SK-N-SH treated with all-trans-retinoic acid at 6 μM for 48 hours (cell line): ENCODE data around the gene CD6.

Experiments used
- OSR1 ChIP-seq: fragments of 250-450 bp; sonication (Bioruptor Pico); IDR thresholded peaks from 2 replicates; pipeline ENCODE4 v1.8.0; 2022; ENCODE audit warnings: moderate library complexity, mild to moderate bottlenecking, inconsistent platforms
- TOX ChIP-seq: fragments of 250-450 bp; sonication (Bioruptor Pico); IDR thresholded peaks from 2 replicates; pipeline ENCODE4 v1.8.0; 2021; ENCODE audit warnings: mild to moderate bottlenecking, moderate library complexity, borderline replicate concordance
- ZFP3 ChIP-seq: fragments of 250-450 bp; sonication (Bioruptor Pico); IDR thresholded peaks from 2 replicates; pipeline ENCODE4 v1.5.0; 2020; ENCODE audit warnings: mild to moderate bottlenecking, moderate library complexity
- ZFP30 ChIP-seq: fragments of 450-650 bp; formaldehyde crosslinking; IDR thresholded peaks from 2 replicates; pipeline ENCODE4 v1.5.0; 2022; ENCODE audit warnings: mild to moderate bottlenecking, moderate library complexity
- ZNF8 ChIP-seq: fragments of 450-650 bp; formaldehyde crosslinking; IDR thresholded peaks from 2 replicates; pipeline ENCODE4 v1.5.0; 2020; ENCODE audit warnings: mild to moderate bottlenecking, moderate library complexity
- TF ChIP-seq, protein P1 (sequence below): fragments of 250-450 bp; sonication (Bioruptor Pico); IDR thresholded peaks from 2 replicates; pipeline ENCODE4 v1.5.0; 2020; ENCODE audit warnings: mild to moderate bottlenecking, moderate library complexity
- TF ChIP-seq, protein P2 (sequence below): fragments of 250-450 bp; sonication (Bioruptor Pico); IDR thresholded peaks from 2 replicates; pipeline ENCODE4 v1.5.1; 2020; ENCODE audit warnings: low read depth, mild to moderate bottlenecking, moderate library complexity

DNA sequence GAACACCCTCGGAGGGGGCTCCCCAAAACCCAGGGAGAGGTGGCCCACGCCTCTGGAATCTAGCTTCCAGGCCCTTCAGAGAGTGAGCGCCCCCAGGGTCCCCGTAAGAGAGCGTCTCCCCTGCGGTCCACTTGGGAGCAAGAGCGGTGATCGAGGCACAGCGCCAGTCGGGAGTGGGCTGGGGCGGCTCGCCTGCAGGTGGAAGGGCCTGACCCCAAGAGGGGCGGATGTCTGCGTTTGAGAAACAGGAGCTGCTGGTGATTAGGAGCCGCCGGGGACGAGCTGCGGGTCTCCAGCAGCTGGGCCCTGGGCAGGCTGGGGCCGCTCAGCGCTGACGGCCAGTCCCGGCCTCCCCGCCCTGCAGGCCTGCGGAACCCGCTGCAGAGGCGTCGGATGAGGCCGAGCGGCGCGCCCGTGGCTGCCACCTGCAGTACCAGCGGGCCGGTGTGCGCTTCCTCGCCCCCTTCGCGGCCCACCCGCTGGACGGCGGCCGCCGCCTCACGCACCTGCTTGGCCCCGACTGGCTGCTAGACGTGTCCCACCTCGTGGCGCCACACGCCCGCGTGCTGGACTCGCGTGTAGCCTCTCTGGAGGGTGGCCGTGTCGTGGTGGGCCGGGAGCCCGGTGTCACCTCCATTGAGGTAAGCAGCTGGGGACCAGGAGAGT is 37.2 kb upstream of the CD6 start:
- TF ChIP-seq ZFP3 (CRISPR knock-in tag) (no peak), ZFP30 (CRISPR knock-in tag) (no peak), ZNF8 (CRISPR knock-in tag) (no peak), TOX (CRISPR knock-in tag) (no peak), OSR1 (no peak)
- TF ChIP-seq, protein P1, sequence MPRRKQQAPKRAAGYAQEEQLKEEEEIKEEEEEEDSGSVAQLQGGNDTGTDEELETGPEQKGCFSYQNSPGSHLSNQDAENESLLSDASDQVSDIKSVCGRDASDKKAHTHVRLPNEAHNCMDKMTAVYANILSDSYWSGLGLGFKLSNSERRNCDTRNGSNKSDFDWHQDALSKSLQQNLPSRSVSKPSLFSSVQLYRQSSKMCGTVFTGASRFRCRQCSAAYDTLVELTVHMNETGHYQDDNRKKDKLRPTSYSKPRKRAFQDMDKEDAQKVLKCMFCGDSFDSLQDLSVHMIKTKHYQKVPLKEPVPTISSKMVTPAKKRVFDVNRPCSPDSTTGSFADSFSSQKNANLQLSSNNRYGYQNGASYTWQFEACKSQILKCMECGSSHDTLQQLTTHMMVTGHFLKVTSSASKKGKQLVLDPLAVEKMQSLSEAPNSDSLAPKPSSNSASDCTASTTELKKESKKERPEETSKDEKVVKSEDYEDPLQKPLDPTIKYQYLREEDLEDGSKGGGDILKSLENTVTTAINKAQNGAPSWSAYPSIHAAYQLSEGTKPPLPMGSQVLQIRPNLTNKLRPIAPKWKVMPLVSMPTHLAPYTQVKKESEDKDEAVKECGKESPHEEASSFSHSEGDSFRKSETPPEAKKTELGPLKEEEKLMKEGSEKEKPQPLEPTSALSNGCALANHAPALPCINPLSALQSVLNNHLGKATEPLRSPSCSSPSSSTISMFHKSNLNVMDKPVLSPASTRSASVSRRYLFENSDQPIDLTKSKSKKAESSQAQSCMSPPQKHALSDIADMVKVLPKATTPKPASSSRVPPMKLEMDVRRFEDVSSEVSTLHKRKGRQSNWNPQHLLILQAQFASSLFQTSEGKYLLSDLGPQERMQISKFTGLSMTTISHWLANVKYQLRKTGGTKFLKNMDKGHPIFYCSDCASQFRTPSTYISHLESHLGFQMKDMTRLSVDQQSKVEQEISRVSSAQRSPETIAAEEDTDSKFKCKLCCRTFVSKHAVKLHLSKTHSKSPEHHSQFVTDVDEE (CRISPR knock-in tag): no peak
- TF ChIP-seq, protein P2, sequence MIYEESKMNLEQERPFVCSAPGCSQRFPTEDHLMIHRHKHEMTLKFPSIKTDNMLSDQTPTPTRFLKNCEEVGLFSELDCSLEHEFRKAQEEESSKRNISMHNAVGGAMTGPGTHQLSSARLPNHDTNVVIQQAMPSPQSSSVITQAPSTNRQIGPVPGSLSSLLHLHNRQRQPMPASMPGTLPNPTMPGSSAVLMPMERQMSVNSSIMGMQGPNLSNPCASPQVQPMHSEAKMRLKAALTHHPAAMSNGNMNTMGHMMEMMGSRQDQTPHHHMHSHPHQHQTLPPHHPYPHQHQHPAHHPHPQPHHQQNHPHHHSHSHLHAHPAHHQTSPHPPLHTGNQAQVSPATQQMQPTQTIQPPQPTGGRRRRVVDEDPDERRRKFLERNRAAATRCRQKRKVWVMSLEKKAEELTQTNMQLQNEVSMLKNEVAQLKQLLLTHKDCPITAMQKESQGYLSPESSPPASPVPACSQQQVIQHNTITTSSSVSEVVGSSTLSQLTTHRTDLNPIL (CRISPR knock-in tag): no peak
